ENCODE results near the gene CELF4. TPM values are rescaled to one million over a fixed set of nuclear protein-coding genes. Genes with fewer than 3 reads are reported as not detected.

Gene CELF4
- polyA plus RNA-seq, 1 donor (not counting 4 experiments of a cell fraction or from before 2014, with no cell fraction given) = not detected

DNA sequence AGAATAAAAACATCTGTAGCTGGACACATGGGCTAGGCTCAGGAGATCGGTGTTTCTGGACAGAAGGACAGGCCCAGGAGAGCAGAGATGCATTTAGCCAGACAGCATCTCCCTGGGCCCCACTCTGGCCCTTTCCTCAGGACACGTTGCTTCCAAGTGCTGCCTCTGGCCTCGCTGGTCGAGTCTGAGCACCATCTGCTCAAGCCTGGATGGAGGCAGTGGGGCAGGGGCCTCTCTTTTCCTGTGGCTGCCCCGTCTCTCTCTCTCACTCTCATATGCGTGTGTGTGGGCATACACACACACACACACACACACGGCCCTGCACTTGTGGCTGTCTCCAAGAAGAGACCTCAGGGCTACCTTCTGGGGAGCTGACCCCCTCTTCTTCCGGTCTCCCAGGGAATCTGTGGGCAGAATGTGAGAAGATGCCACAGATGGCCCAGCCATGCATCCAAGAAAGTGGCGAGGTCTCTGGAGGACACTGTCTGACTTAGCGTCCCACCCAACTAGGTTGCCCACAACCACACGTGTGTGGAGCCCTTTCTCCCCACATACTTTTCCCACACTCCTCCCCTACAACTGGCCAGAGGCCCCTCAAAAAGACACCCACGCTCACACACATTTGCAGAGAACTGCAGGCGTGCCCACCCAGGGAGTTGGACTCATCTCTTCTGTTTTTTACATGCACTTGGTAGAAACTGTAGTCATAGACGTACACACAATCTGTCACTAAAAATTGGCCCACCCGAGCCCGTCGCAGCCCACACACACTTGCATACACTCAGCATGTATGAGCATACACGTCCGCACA lies 19.9 kb downstream of the CELF4 start:
- Histone ChIP-seq H3K27ac (ENCODE audit: control insufficient read depth, insufficient read depth, low read length) (no peak overlapping the region), H3K27me3 (ENCODE audit: control insufficient read depth, extremely low read depth, insufficient read depth, low read length) (no peaks in the 10 kb centered on the region), H3K9me3 (ENCODE audit: control insufficient read depth, low read depth, low read length) (no peaks in the 10 kb centered on the region), H3K4me3 (ENCODE audit: control insufficient read depth in 2 of 3, extremely low read depth in 1 of 3, insufficient read depth in 2 of 3, low read depth in 1 of 3, low read length in 3 of 3) (no peak overlapping the region), H3K4me2 (ENCODE audit: control insufficient read depth, extremely low read depth, insufficient read depth, low read depth, low read length) (no peak overlapping the region), H3K36me3 (ENCODE audit: control insufficient read depth in 2 of 2, extremely low read depth in 1 of 2, insufficient read depth in 2 of 2, low read length in 2 of 2) (no peaks in the 10 kb centered on the region), H4K20me1 (ENCODE audit: control insufficient read depth, extremely low read depth, insufficient read depth, low read length) (no peaks in the 10 kb centered on the region), H3K9ac (ENCODE audit: control insufficient read depth, extremely low read depth, insufficient read depth, low read length) (no peak overlapping the region), H2AFZ (ENCODE audit: control insufficient read depth, low read length) (no peak overlapping the region), H3K79me2 (ENCODE audit: control insufficient read depth, insufficient read depth, low read length) (no peaks in the 10 kb centered on the region), H3K4me1 (ENCODE audit: control insufficient read depth, extremely low read depth, insufficient read depth, low read length) (no peaks in the 10 kb centered on the region), H3K9me1 (ENCODE audit: control insufficient read depth, extremely low read depth, insufficient read depth, low read length) (no peaks in the 10 kb centered on the region)
- FAIRE-seq (no peak), DNase-seq (ENCODE audit: low read depth, low spot score) (no peak)
- dilution Hi-C loops (cut with MboI; ENCODE audit: extremely low pct_ligation_motif_present, low sequenced_read_pairs) = no loop called here
- TF ChIP-seq, protein P1, sequence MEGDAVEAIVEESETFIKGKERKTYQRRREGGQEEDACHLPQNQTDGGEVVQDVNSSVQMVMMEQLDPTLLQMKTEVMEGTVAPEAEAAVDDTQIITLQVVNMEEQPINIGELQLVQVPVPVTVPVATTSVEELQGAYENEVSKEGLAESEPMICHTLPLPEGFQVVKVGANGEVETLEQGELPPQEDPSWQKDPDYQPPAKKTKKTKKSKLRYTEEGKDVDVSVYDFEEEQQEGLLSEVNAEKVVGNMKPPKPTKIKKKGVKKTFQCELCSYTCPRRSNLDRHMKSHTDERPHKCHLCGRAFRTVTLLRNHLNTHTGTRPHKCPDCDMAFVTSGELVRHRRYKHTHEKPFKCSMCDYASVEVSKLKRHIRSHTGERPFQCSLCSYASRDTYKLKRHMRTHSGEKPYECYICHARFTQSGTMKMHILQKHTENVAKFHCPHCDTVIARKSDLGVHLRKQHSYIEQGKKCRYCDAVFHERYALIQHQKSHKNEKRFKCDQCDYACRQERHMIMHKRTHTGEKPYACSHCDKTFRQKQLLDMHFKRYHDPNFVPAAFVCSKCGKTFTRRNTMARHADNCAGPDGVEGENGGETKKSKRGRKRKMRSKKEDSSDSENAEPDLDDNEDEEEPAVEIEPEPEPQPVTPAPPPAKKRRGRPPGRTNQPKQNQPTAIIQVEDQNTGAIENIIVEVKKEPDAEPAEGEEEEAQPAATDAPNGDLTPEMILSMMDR (optimal IDR thresholded peaks at IDR 0.05 in 1 of 3, IDR thresholded peaks at IDR 0.05 in 1 of 3, conservative IDR thresholded peaks at IDR 0.05 in 1 of 3; ENCODE audit: extremely low read depth in 1 of 3, insufficient read depth in 2 of 3, low read length in 3 of 3) = no peak
- TF ChIP-seq EZH2 (IDR thresholded peaks at IDR 0.05; ENCODE audit: low read length) = no peak

DNA sequence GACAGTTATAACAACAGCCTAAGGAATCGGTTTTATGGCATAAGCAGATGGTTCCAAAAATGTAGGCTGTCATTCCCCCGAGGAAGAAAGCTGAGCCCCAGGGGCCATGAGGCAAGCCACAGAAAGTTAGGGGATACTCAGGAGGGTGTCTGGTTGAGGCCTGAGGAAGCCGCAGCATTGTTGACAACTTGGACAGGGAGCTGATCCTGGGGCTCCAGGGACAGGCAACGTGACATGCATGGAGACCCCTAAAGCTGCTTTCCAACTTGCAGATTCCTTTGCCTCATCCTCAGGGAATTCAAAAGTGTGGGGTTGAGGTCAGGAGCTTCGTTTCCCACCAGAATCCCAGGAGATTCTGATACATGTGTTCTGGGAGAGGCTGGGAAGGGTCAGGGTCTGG lies 20.9 kb downstream of the CELF4 start:
- H3K9ac ChIP-seq (ENCODE audit: control insufficient read depth, extremely low read depth, insufficient read depth, low read length) = no peak overlapping the region
- no peak overlapping the region for H3K4me2 ChIP-seq (ENCODE audit: control insufficient read depth, extremely low read depth, insufficient read depth, low read depth, low read length)
- FAIRE-seq = no peak
- H3K27ac ChIP-seq (ENCODE audit: control insufficient read depth, insufficient read depth, low read length) = no peak overlapping the region
- no peaks in the 10 kb centered on the region for H3K9me1 ChIP-seq (ENCODE audit: control insufficient read depth, extremely low read depth, insufficient read depth, low read length)
- H3K79me2 ChIP-seq (ENCODE audit: control insufficient read depth, insufficient read depth, low read length) = no peaks in the 10 kb centered on the region
- H3K36me3 ChIP-seq (ENCODE audit: control insufficient read depth in 2 of 2, extremely low read depth in 1 of 2, insufficient read depth in 2 of 2, low read length in 2 of 2) = no peaks in the 10 kb centered on the region
- peaks cover 4% of the 10 kb centered on the region for H3K27me3 ChIP-seq (ENCODE audit: control insufficient read depth, extremely low read depth, insufficient read depth, low read length)
- DNase-seq (ENCODE audit: low read depth, low spot score) = no peak
- no peaks in the 10 kb centered on the region for H4K20me1 ChIP-seq (ENCODE audit: control insufficient read depth, extremely low read depth, insufficient read depth, low read length)
- TF ChIP-seq, protein P1 (optimal IDR thresholded peaks at IDR 0.05 in 1 of 3, IDR thresholded peaks at IDR 0.05 in 1 of 3, conservative IDR thresholded peaks at IDR 0.05 in 1 of 3; ENCODE audit: extremely low read depth in 1 of 3, insufficient read depth in 2 of 3, low read length in 3 of 3) = no peak
- no peak for TF ChIP-seq EZH2 (IDR thresholded peaks at IDR 0.05; ENCODE audit: low read length)
- H3K4me3 ChIP-seq (ENCODE audit: control insufficient read depth in 2 of 3, extremely low read depth in 1 of 3, insufficient read depth in 2 of 3, low read depth in 1 of 3, low read length in 3 of 3) = no peak overlapping the region
- no peaks in the 10 kb centered on the region for H3K9me3 ChIP-seq (ENCODE audit: control insufficient read depth, low read depth, low read length)
- dilution Hi-C loops (cut with MboI; ENCODE audit: extremely low pct_ligation_motif_present, low sequenced_read_pairs) = no loop called here
- H3K4me1 ChIP-seq (ENCODE audit: control insufficient read depth, extremely low read depth, insufficient read depth, low read length) = no peaks in the 10 kb centered on the region
- no peak overlapping the region for H2AFZ ChIP-seq (ENCODE audit: control insufficient read depth, low read length)

Measured in keratinocyte (primary cell).